PFSK-1 (cell line): Measurements from ENCODE around the gene GPR15LG.

Source experiments
- FOXP2 ChIP-seq: optimal IDR thresholded peaks from 2 replicates; pipeline ENCODE3; 2011; ENCODE audit warnings: borderline replicate concordance, control low read depth, inconsistent platforms; ENCODE audit not compliant: insufficient read depth; ENCODE audit errors: extremely low read length, extremely low read depth
- POLR2AphosphoS5 ChIP-seq: IDR thresholded peaks from 2 replicates; pipeline ENCODE4 v1.6.1; 2012; ENCODE audit warnings: low read depth, mild to moderate bottlenecking, control low read depth, low read length, moderate library complexity
- SIN3A ChIP-seq: IDR thresholded peaks from 2 replicates; pipeline ENCODE4 v1.6.1; 2012; ENCODE audit warnings: mild to moderate bottlenecking, low read length, moderate library complexity, borderline replicate concordance; ENCODE audit not compliant: insufficient read depth
- TAF1 ChIP-seq: IDR thresholded peaks from 2 replicates; pipeline ENCODE4 v1.6.1; 2012; ENCODE audit warnings: low read length, control low read depth, borderline replicate concordance; ENCODE audit not compliant: insufficient read depth
- TF ChIP-seq, protein P1 (sequence below), 2 experiments: IDR thresholded peaks; 2 replicates each; pipeline versions ENCODE4 v1.6.1 to v1.8.0; 2011 to 2012; ENCODE audit warnings: low read depth in 2 of 2, low read length in 2 of 2, control low read depth in 1 of 2, inconsistent platforms in 1 of 2, mild to moderate bottlenecking in 1 of 2, moderate library complexity in 1 of 2; ENCODE audit not compliant: insufficient read depth in 1 of 2

GPR15LG gene

DNA sequence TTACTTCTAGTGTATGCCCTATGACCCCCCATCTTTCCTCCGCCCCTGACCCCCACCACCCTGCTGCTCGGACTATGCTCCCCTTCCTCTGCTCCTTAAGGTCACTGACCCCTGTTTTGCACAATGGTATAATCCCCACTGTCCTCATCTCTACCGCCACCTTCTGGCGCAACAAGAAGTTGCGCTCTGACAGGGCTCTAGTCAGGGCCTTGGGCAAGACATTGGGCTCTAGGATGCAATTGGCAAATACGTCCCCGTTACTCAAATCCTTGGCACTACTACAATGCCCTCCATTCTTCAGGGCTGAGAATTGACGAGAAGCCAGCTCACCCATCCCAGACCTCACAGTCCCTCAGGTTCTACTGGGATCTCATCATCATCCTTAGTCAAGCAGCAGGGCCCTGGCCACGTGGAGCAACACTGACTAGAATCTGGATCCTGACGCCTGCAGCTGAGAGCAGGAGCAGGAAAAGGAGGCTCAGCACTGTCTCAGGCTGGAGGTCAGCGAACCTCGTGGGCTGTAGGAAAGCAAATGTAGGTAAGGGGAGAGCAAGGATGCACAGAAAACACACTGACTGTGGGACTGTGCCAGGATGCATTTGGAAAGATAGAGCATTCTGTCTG lies 41.1 kb downstream of the GPR15LG start:
- TF ChIP-seq, protein P1, sequence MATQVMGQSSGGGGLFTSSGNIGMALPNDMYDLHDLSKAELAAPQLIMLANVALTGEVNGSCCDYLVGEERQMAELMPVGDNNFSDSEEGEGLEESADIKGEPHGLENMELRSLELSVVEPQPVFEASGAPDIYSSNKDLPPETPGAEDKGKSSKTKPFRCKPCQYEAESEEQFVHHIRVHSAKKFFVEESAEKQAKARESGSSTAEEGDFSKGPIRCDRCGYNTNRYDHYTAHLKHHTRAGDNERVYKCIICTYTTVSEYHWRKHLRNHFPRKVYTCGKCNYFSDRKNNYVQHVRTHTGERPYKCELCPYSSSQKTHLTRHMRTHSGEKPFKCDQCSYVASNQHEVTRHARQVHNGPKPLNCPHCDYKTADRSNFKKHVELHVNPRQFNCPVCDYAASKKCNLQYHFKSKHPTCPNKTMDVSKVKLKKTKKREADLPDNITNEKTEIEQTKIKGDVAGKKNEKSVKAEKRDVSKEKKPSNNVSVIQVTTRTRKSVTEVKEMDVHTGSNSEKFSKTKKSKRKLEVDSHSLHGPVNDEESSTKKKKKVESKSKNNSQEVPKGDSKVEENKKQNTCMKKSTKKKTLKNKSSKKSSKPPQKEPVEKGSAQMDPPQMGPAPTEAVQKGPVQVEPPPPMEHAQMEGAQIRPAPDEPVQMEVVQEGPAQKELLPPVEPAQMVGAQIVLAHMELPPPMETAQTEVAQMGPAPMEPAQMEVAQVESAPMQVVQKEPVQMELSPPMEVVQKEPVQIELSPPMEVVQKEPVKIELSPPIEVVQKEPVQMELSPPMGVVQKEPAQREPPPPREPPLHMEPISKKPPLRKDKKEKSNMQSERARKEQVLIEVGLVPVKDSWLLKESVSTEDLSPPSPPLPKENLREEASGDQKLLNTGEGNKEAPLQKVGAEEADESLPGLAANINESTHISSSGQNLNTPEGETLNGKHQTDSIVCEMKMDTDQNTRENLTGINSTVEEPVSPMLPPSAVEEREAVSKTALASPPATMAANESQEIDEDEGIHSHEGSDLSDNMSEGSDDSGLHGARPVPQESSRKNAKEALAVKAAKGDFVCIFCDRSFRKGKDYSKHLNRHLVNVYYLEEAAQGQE (IDR thresholded peaks at IDR 0.05; ENCODE audit: insufficient read depth in 1 of 2, low read depth in 2 of 2, low read length in 2 of 2): no peak
- no peak for TF ChIP-seq FOXP2
- no peak for TF ChIP-seq TAF1
- TF ChIP-seq SIN3A: no peak
- no peak for TF ChIP-seq POLR2AphosphoS5

- TF ChIP-seq POLR2AphosphoS5 (no peak), TAF1 (no peak), FOXP2 (no peak), SIN3A (no peak)
- TF ChIP-seq, protein P1 (IDR thresholded peaks at IDR 0.05; ENCODE audit: insufficient read depth in 1 of 2, low read depth in 2 of 2, low read length in 2 of 2): no peak
Measured at GRCh38 chr10:84216834-84217233, 43.2 kb downstream of the GPR15LG start.

GRCh38 chr10:84217746-84218145 lies 44.1 kb downstream of the GPR15LG start:
- TF ChIP-seq, protein P1 (IDR thresholded peaks at IDR 0.05; ENCODE audit: insufficient read depth in 1 of 2, low read depth in 2 of 2, low read length in 2 of 2): no peak
- TF ChIP-seq SIN3A (no peak), FOXP2 (no peak), TAF1 (no peak), POLR2AphosphoS5 (no peak)

GRCh38 chr10:84221916-84222315 lies 48.3 kb downstream of the GPR15LG start:
- TF ChIP-seq, protein P1 (IDR thresholded peaks at IDR 0.05; ENCODE audit: insufficient read depth in 1 of 2, low read depth in 2 of 2, low read length in 2 of 2): no peak
- TF ChIP-seq POLR2AphosphoS5 (no peak), TAF1 (no peak), SIN3A (no peak), FOXP2 (no peak)
